Measurements from ENCODE around the gene BNIP5.

Gene BNIP5

GRCh38 chr6:36330366-36330765 lies 6.3 kb downstream of the BNIP5 start:
- H3K4me3 ChIP-seq (ENCODE audit: low read depth, low read length): no peak overlapping the region
- in situ Hi-C loops (cut with HindIII; ENCODE audit: low sequenced_read_pairs): no loop called here
- TF ChIP-seq, protein P1, sequence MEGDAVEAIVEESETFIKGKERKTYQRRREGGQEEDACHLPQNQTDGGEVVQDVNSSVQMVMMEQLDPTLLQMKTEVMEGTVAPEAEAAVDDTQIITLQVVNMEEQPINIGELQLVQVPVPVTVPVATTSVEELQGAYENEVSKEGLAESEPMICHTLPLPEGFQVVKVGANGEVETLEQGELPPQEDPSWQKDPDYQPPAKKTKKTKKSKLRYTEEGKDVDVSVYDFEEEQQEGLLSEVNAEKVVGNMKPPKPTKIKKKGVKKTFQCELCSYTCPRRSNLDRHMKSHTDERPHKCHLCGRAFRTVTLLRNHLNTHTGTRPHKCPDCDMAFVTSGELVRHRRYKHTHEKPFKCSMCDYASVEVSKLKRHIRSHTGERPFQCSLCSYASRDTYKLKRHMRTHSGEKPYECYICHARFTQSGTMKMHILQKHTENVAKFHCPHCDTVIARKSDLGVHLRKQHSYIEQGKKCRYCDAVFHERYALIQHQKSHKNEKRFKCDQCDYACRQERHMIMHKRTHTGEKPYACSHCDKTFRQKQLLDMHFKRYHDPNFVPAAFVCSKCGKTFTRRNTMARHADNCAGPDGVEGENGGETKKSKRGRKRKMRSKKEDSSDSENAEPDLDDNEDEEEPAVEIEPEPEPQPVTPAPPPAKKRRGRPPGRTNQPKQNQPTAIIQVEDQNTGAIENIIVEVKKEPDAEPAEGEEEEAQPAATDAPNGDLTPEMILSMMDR (IDR thresholded peaks at IDR 0.05; ENCODE audit: low read depth, low read length): no peak
- DNase-seq (ENCODE audit: low read depth, low spot score): no peak

DNA sequence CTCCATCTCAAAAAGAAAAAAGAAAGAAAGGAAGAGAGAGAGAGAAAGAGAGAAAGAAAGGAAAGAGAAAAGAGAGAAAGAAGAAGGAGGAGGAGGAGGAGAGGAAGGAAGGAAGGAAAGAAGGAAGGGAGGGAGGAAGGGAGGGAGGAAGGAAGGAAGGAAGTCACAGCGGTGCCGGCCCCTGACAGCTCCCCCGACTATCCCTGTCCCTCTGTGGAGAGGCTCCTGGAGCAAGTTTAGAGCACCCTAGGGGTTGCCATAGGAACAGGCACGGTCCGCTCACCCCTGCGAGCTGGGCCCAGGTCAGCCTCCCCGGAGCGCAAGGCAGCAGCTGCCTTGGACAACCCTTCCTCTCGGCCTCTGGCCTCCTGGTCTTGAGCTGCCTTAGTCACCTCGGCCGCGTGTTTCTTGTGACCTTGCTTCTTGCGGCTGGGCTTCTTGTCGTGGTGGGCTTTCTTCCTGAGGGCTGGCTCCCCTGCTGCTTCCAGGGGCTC lies 6.8 kb downstream of the BNIP5 start:
- H3K4me3 ChIP-seq (ENCODE audit: low read depth, low read length): no peak overlapping the region
- in situ Hi-C loops (cut with HindIII; ENCODE audit: low sequenced_read_pairs): no loop called here
- TF ChIP-seq, protein P1 (IDR thresholded peaks at IDR 0.05; ENCODE audit: low read depth, low read length): no peak
- DNase-seq (ENCODE audit: low read depth, low spot score): no peak

GRCh38 chr6:36328600-36328999 lies 8.1 kb downstream of the BNIP5 start:
- TF ChIP-seq, protein P1 (IDR thresholded peaks at IDR 0.05; ENCODE audit: low read depth, low read length): no peak
- in situ Hi-C loops (cut with HindIII; ENCODE audit: low sequenced_read_pairs): no loop called here
- no peak overlapping the region for H3K4me3 ChIP-seq (ENCODE audit: low read depth, low read length)
- DNase-seq (ENCODE audit: low read depth, low spot score): no peak

- in situ Hi-C loops (cut with HindIII; ENCODE audit: low sequenced_read_pairs): no loop called here
- TF ChIP-seq, protein P1 (IDR thresholded peaks at IDR 0.05; ENCODE audit: low read depth, low read length): no peak
- no peak for DNase-seq (ENCODE audit: low read depth, low spot score)
- no peak overlapping the region for H3K4me3 ChIP-seq (ENCODE audit: low read depth, low read length)
These were observed 8.8 kb downstream of the BNIP5 start for GRCh38 chr6:36327919-36328236.

DNA sequence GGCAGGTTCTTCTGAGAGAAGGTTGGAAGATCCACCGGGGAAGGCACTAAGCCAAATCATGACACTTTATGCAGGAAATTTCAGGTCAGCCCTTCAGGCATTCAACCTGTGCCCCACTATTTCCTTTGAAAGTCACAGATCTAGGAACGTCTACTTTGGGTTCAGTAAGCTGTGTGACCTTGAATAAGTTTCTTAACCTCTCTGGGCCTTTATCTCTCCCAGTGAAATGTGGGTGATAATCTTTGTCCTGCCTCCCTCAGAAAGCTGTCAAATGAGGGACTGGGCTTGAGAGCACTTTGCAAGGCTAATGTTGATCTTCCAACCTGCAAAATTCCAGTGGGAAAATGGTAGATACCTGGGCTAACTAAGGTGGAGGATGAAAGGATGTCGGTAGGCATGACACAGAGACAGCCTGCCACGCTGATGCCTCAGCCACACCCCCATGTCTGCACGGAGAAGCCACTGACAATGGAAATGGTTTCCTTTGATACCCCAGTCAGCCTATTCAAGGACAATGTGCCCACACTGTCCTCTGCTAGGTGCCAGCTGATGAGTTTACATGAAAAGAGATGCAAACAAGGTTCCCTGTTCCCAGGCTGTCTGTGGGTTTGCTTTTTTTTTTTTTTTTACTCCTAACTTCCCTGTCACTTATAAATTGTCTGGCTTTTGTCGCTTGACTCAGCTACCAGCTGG lies 9.3 kb downstream of the BNIP5 start:
- DNase-seq (ENCODE audit: low read depth, low spot score): no peak
- TF ChIP-seq, protein P1 (IDR thresholded peaks at IDR 0.05; ENCODE audit: low read depth, low read length): no peak
- in situ Hi-C loops (cut with HindIII; ENCODE audit: low sequenced_read_pairs): no loop called here
- no peak overlapping the region for H3K4me3 ChIP-seq (ENCODE audit: low read depth, low read length)

- TF ChIP-seq, protein P1 (IDR thresholded peaks at IDR 0.05; ENCODE audit: low read depth, low read length): no peak
- DNase-seq (ENCODE audit: low read depth, low spot score): no peak
- H3K4me3 ChIP-seq (ENCODE audit: low read depth, low read length): no peak overlapping the region
- in situ Hi-C loops (cut with HindIII; ENCODE audit: low sequenced_read_pairs): no loop called here
These were observed 10.2 kb downstream of the BNIP5 start for GRCh38 chr6:36326356-36326995.

Measured in astrocyte of the spinal cord (primary cell).